Colonic mucosa (tissue), 4 donors: ENCODE measurements around the gene HRH2. TPM values are rescaled to one million over a fixed set of nuclear protein-coding genes. Genes with fewer than 3 reads are reported as not detected.
"Not testable (repeated sequence)": the region's sequence is repeated elsewhere in the genome, so short reads cannot be mapped to it uniquely, and the experiment has no call there.

Source experiments
- DNase-seq: peaks from one replicate; pipeline ENCODE4 v3.0.0-alpha.2; 2020
- H3K27ac ChIP-seq: fragments of 200-600 bp; one replicate; pipeline ENCODE4 v1.8.0; 2021
- H3K27me3 ChIP-seq: fragments of 200-600 bp; one replicate; pipeline ENCODE4 v1.8.0; 2021
- H3K36me3 ChIP-seq: fragments of 200-600 bp; one replicate; pipeline ENCODE4 v1.8.0; 2021
- H3K4me1 ChIP-seq: fragments of 200-600 bp; one replicate; pipeline ENCODE4 v1.8.0; 2021; ENCODE audit warnings: mild to moderate bottlenecking
- H3K4me3 ChIP-seq: fragments of 200-600 bp; one replicate; pipeline ENCODE4 v1.8.0; 2021
- H3K9ac ChIP-seq, 2 donors: one replicate each; pipeline ENCODE4 v1.7.0; 2013; ENCODE audit warnings: control low read depth in 2 of 2, low read depth in 2 of 2, low read length in 2 of 2
- H3K9me3 ChIP-seq: fragments of 200-600 bp; one replicate; pipeline ENCODE4 v1.8.0; 2021
- CTCF ChIP-seq: fragments of 200-600 bp; IDR thresholded peaks from one replicate; pipeline ENCODE4 v1.8.0; 2022; ENCODE audit warnings: antibody characterized with exemption, mild to moderate bottlenecking
- intact Hi-C: fragments of 100-400 bp; cut with DNase I; formaldehyde crosslinking; loops from one replicate; pipeline ENCODE4 v1.14.1; 2022
- total RNA-seq, 2 donors: library from RNA; stranded (reverse); fragmentation: NEBNext Ultra II Directional in 1 of 2; extraction: Animal tissue kit (Norgen Biotek cat#: 25700) in 1 of 2; gene quantifications; one replicate each; pipeline ENCODE4 v1.2.1, GENCODE V29; 2021
- donor health status: healthy.
- donor health status: DM: no; HTN: no; CAD: no.
- donor health status: DM: no; HTN: no; CAD: no.

Gene HRH2
- total RNA-seq, 2 donors from 2014 or later, result 0.30 to 0.82 TPM

DNA sequence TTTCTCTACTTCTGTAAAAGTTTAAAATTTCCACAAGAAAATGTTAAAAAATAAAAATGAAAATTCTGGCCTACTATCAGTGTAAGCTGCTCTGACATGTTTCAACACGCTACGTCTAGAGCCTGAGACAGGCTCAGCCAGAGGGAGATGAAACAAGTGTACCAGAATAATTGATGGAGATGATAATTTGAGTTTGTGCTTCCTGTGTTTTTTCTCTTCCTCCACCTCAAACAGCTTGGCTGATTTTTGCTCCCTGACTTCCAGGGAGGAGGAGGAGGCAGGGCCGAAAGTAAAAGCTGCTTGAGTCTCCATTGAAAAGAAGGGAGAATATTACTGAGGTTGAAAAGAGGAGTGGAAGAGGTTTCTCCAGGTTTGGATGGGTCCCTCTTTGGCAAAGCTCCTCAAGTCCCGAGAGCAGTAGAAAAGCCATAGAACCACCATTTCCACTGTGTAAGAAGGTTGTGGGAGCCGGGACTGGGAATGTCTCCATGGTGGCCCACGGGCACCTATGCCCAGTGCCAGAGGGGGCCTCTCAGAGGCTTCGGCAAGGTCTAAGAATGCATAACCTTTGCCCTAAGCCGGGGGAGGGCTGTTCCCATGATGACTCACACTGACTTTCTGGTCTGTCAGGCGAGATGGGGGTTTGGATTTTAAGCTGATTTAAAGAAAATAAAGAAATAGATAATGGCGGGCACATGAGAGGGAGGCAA lies 95.1 kb downstream of the HRH2 start:
- H3K27me3 ChIP-seq, result no peaks in the 10 kb centered on the region
- TF ChIP-seq CTCF, result no peak
- intact Hi-C loops, result no loop called here
- H3K9me3 ChIP-seq, result no peaks in the 10 kb centered on the region
- H3K4me1 ChIP-seq, result no peaks in the 10 kb centered on the region
- no peak overlapping the region for H3K4me3 ChIP-seq
- H3K36me3 ChIP-seq, result no peaks in the 10 kb centered on the region
- H3K9ac ChIP-seq, result no peak overlapping the region
- DNase-seq, result no peak
- no peak overlapping the region for H3K27ac ChIP-seq

DNA sequence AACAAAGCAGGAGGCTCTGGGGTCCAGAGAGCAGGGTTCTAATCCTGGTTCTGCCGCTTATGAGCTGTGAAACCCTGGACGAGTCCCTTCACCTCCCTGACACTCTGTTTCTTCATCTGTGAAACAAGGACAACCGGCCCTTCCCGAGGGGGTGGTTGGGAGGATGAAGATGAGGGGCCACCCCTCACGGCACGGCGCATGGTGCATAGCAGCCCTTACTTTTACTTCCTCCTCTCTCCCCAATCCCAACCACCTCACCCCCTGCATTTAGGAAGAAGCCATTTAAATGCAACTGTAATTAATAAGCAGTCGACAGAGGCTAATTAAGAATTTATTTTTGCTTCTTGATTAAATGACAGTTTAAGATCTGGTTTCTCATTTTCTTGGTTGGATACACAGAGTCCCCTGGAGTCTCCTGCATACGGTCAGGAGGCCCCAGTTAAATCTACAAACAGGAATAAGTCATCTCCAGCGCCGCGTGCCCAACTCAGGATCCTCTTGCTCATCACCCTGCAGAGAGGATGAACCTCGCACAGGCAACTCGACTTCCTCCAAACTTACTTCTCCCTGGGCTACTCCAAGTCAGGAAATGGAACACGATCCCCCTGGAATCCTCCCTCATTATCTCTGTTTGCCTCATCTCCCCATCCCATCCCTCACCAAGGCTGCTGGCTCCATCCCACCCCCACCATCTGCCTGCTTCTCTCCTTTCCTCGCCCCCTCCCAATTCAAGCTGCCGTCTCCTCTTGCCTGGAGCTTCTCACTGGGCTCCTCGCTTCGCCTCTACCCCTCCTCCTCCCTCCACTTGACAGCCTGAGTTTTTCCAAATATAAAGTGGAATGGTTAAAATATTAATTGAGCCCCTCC lies 95.9 kb downstream of the HRH2 start:
- TF ChIP-seq CTCF, result no peak
- no peaks in the 10 kb centered on the region for H3K36me3 ChIP-seq
- H3K27ac ChIP-seq, result no peak overlapping the region
- no peaks in the 10 kb centered on the region for H3K4me1 ChIP-seq
- H3K9me3 ChIP-seq, result no peaks in the 10 kb centered on the region
- intact Hi-C loops, result no loop called here
- no peaks in the 10 kb centered on the region for H3K27me3 ChIP-seq
- no peak overlapping the region for H3K4me3 ChIP-seq
- no peak overlapping the region for H3K9ac ChIP-seq
- DNase-seq, result no peak

DNA sequence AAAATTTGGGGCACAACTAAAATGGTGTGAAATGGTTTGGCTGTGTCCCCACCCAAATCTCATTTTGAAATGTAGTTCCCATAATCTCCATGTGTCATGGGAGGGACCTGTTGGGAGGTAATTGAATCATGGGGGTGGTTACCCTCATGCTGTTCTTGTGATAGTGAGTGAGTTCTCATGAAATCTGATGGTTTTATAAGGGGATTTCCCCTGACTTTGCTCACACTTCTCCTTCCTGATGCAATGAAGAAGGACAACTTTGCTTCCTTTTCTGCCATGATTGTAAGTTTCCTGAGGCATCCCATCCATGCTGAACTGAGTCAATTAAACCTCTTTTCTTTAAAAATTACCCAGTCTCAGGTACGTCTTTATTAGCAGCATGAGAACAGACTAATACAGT lies 102.1 kb downstream of the HRH2 start:
- H3K4me3 ChIP-seq, intact Hi-C loops, H3K4me1 ChIP-seq, H3K9me3 ChIP-seq, H3K9ac ChIP-seq, DNase-seq, H3K27ac ChIP-seq, H3K27me3 ChIP-seq, H3K36me3 ChIP-seq: not testable (repeated sequence)

Other genes with a start within 250 kb of the HRH2 start
- under 1 TPM in 1 of 2 donors, not detected in 1; 0.10 TPM for gene DRD1, start 213.9 kb upstream of the HRH2 start, total RNA-seq
- gene SFXN1, start 179.5 kb upstream of the HRH2 start, total RNA-seq, result 10 to 100 TPM; 71.9 to 95.7 TPM
- 1 to 10 TPM in 1 of 2 donors, under 1 TPM in 1; 0.57 to 1.2 TPM for gene CPLX2, start 213.5 kb downstream of the HRH2 start, total RNA-seq